ENCODE data around the gene FIP1L1.

FIP1L1 gene

DNA sequence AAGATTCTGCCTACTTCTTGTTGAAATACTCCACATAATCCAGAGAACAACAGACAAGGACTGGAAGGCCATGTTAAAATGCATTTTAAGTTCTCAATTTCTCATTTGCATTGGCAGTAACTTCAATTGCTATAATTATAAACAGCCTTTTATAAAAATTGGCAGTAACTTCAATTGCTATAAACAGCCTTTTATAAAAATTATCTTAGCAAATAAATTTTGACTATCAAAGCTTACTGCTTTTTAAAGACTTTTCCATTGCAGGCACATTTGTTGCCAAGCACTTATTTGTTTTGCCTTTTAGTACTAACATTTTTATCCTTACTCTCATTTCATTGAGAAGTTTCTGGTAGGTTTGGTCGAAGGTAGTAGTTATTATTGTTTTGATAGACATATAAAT, 29.4 kb upstream of the FIP1L1 start (continued):
- TF ChIP-seq SNAI2 (CRISPR knock-in tag; IDR thresholded peaks at IDR 0.05) (no peak), ISL1 (CRISPR knock-in tag; IDR thresholded peaks at IDR 0.05) (no peak), GLIS3 (CRISPR knock-in tag; IDR thresholded peaks at IDR 0.05) (no peak), OSR1 (CRISPR knock-in tag; IDR thresholded peaks at IDR 0.05) (no peak), ZNF565 (CRISPR knock-in tag; conservative IDR thresholded peaks at IDR 0.05; ENCODE audit: low read depth) (no peak), ZC3H10 (CRISPR knock-in tag; IDR thresholded peaks at IDR 0.05) (no peak)
- TF ChIP-seq, protein P1, sequence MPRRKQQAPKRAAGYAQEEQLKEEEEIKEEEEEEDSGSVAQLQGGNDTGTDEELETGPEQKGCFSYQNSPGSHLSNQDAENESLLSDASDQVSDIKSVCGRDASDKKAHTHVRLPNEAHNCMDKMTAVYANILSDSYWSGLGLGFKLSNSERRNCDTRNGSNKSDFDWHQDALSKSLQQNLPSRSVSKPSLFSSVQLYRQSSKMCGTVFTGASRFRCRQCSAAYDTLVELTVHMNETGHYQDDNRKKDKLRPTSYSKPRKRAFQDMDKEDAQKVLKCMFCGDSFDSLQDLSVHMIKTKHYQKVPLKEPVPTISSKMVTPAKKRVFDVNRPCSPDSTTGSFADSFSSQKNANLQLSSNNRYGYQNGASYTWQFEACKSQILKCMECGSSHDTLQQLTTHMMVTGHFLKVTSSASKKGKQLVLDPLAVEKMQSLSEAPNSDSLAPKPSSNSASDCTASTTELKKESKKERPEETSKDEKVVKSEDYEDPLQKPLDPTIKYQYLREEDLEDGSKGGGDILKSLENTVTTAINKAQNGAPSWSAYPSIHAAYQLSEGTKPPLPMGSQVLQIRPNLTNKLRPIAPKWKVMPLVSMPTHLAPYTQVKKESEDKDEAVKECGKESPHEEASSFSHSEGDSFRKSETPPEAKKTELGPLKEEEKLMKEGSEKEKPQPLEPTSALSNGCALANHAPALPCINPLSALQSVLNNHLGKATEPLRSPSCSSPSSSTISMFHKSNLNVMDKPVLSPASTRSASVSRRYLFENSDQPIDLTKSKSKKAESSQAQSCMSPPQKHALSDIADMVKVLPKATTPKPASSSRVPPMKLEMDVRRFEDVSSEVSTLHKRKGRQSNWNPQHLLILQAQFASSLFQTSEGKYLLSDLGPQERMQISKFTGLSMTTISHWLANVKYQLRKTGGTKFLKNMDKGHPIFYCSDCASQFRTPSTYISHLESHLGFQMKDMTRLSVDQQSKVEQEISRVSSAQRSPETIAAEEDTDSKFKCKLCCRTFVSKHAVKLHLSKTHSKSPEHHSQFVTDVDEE (CRISPR knock-in tag; IDR thresholded peaks at IDR 0.05): no peak
- TF ChIP-seq, protein P2, sequence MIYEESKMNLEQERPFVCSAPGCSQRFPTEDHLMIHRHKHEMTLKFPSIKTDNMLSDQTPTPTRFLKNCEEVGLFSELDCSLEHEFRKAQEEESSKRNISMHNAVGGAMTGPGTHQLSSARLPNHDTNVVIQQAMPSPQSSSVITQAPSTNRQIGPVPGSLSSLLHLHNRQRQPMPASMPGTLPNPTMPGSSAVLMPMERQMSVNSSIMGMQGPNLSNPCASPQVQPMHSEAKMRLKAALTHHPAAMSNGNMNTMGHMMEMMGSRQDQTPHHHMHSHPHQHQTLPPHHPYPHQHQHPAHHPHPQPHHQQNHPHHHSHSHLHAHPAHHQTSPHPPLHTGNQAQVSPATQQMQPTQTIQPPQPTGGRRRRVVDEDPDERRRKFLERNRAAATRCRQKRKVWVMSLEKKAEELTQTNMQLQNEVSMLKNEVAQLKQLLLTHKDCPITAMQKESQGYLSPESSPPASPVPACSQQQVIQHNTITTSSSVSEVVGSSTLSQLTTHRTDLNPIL (CRISPR knock-in tag; IDR thresholded peaks at IDR 0.05; ENCODE audit: low read depth): no peak

DNA sequence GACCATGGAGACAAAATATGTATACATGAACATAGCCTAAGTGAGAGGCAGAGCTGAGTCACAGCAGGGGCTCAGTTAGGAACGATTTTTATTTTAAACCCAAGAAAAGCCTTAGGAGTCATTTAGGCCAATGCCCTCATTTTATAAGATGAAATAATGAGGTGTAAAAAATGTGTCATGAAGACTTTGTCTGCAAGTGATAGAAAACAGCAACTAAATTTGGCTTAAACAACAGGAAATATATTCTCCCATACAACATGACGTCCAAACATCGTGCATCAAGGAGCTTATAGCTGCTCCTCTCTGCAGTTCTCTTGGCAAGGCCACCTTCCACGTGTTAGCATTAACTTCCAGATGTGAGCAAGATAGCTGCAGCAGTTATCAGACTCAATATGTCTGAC, 28.4 kb upstream of the FIP1L1 start:
- TF ChIP-seq OSR1 (CRISPR knock-in tag; IDR thresholded peaks at IDR 0.05) (no peak), ZC3H10 (CRISPR knock-in tag; IDR thresholded peaks at IDR 0.05) (no peak), RARB (CRISPR knock-in tag; IDR thresholded peaks at IDR 0.05) (no peak), ESRRG (CRISPR knock-in tag; IDR thresholded peaks at IDR 0.05) (no peak)
- TF ChIP-seq, protein P1 (CRISPR knock-in tag; IDR thresholded peaks at IDR 0.05): no peak
- TF ChIP-seq, protein P3, sequence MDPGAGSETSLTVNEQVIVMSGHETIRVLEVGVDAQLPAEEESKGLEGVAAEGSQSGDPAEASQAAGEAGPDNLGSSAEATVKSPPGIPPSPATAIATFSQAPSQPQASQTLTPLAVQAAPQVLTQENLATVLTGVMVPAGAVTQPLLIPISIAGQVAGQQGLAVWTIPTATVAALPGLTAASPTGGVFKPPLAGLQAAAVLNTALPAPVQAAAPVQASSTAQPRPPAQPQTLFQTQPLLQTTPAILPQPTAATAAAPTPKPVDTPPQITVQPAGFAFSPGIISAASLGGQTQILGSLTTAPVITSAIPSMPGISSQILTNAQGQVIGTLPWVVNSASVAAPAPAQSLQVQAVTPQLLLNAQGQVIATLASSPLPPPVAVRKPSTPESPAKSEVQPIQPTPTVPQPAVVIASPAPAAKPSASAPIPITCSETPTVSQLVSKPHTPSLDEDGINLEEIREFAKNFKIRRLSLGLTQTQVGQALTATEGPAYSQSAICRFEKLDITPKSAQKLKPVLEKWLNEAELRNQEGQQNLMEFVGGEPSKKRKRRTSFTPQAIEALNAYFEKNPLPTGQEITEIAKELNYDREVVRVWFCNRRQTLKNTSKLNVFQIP (CRISPR knock-in tag; IDR thresholded peaks at IDR 0.05; ENCODE audit: borderline replicate concordance, low read depth): no peak
- TF ChIP-seq, protein P4, sequence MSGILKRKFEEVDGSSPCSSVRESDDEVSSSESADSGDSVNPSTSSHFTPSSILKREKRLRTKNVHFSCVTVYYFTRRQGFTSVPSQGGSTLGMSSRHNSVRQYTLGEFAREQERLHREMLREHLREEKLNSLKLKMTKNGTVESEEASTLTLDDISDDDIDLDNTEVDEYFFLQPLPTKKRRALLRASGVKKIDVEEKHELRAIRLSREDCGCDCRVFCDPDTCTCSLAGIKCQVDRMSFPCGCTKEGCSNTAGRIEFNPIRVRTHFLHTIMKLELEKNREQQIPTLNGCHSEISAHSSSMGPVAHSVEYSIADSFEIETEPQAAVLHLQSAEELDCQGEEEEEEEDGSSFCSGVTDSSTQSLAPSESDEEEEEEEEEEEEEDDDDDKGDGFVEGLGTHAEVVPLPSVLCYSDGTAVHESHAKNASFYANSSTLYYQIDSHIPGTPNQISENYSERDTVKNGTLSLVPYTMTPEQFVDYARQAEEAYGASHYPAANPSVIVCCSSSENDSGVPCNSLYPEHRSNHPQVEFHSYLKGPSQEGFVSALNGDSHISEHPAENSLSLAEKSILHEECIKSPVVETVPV (CRISPR knock-in tag; IDR thresholded peaks at IDR 0.05): no peak
- no peak for ATAC-seq

DNA sequence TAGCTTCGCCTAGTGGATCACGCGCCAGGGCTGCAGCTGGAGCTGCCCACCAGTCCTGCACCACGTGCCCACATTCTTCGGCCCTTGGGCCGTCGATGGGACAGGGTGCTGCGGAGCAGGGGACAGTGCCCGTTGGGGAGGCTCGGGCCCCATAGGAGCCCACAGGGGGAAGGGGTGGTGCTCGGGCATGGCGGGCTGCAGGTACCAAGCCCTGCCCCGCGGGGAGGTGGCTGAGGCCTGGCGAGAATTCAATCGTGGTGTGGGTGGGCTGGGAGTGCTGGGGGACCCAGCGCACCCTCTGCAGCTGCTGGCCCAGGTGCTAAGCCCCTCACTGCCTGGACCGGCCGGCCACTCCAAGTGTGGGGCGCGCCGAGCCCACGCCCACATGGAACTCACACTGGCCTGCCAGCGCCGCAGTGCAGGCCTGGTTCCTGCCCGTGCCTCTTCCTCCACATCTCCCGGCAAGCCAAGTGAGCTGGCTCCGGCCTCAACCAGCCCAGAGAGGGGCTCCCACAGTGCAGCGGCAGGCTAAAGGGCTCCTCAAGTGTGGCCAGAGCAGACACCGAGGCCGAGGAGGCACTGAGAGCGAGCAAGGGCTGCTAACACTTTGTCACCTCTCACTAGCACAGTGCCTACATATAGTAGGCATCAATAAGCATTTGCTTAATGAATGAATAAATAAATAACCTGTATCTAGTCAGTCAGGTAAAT, 23.3 kb upstream of the FIP1L1 start:
- ATAC-seq: no peak

More for the DNA sequence above, 23.3 kb upstream of the FIP1L1 start:
- TF ChIP-seq ISL1 (CRISPR knock-in tag; IDR thresholded peaks at IDR 0.05): no peak
- TF ChIP-seq, protein P3 (CRISPR knock-in tag; IDR thresholded peaks at IDR 0.05; ENCODE audit: borderline replicate concordance, low read depth): no peak
- no peak for TF ChIP-seq RARB (CRISPR knock-in tag; IDR thresholded peaks at IDR 0.05)
- TF ChIP-seq TCF4 (CRISPR knock-in tag; IDR thresholded peaks at IDR 0.05; ENCODE audit: borderline replicate concordance): no peak
- TF ChIP-seq ZC3H10 (CRISPR knock-in tag; IDR thresholded peaks at IDR 0.05): no peak
- TF ChIP-seq ARNTL (CRISPR knock-in tag; IDR thresholded peaks at IDR 0.05; ENCODE audit: borderline replicate concordance, low read depth): no peak
- TF ChIP-seq PPARA (CRISPR knock-in tag; IDR thresholded peaks at IDR 0.05; ENCODE audit: borderline replicate concordance): no peak
- TF ChIP-seq ZNF70 (CRISPR knock-in tag; IDR thresholded peaks at IDR 0.05): no peak
- TF ChIP-seq BACH2 (CRISPR knock-in tag; IDR thresholded peaks at IDR 0.05; ENCODE audit: borderline replicate concordance): no peak
- TF ChIP-seq ZNF565 (CRISPR knock-in tag; conservative IDR thresholded peaks at IDR 0.05; ENCODE audit: low read depth): no peak
- TF ChIP-seq ZFP30 (CRISPR knock-in tag; IDR thresholded peaks at IDR 0.05): no peak
- TF ChIP-seq, protein P1 (CRISPR knock-in tag; IDR thresholded peaks at IDR 0.05): no peak
- no peak for TF ChIP-seq ZFP3 (CRISPR knock-in tag; IDR thresholded peaks at IDR 0.05)

Data from SK-N-SH treated with all-trans-retinoic acid at 6 μM for 48 hours (cell line).